ENCODE results near the gene UNC93A.

DNA sequence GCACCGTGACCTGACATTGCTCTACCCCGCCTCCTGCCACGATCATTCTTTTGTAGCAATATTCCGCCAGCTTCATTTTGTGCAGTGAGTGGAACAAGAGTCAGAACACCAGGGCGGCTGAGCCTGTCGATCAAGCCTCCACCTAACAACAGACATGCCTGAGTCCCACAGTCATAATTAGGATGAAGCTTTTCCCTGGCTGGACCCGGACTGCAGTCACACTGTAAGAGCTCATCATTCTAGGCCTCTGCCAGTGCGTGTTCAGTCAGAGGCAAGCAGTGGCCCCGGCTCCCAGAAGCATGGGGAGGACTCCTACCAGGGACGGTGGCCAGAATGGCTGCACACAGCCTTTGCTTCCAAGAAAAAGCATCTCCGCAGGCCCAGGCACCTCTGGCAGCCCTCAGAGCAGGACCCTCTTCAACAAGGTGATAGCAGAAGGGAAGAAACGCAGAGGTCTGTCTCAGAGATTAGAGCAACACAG, 23.2 kb upstream of the UNC93A start:
- no peak for TF ChIP-seq EZH2 (IDR thresholded peaks at IDR 0.05; ENCODE audit: low read length, missing control alignments)
- TF ChIP-seq, protein P1, sequence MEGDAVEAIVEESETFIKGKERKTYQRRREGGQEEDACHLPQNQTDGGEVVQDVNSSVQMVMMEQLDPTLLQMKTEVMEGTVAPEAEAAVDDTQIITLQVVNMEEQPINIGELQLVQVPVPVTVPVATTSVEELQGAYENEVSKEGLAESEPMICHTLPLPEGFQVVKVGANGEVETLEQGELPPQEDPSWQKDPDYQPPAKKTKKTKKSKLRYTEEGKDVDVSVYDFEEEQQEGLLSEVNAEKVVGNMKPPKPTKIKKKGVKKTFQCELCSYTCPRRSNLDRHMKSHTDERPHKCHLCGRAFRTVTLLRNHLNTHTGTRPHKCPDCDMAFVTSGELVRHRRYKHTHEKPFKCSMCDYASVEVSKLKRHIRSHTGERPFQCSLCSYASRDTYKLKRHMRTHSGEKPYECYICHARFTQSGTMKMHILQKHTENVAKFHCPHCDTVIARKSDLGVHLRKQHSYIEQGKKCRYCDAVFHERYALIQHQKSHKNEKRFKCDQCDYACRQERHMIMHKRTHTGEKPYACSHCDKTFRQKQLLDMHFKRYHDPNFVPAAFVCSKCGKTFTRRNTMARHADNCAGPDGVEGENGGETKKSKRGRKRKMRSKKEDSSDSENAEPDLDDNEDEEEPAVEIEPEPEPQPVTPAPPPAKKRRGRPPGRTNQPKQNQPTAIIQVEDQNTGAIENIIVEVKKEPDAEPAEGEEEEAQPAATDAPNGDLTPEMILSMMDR (conservative IDR thresholded peaks at IDR 0.05 in 1 of 2, IDR thresholded peaks at IDR 0.05 in 1 of 2; ENCODE audit: low read depth in 1 of 2, low read length in 2 of 2) = no peak

Data from fibroblast of lung (primary cell).